ENCODE measurements around the gene POLR2H. TPM values are rescaled to one million over a fixed set of nuclear protein-coding genes. Genes with fewer than 3 reads are reported as not detected.
A peak's percentile ranks its signal among the peaks of the same experiment; 100 is the strongest.

The POLR2H gene
- total RNA-seq, 2 experiments from 2014 or later = 86.5 to 88.2 TPM

- Mint-ChIP-seq H3K27me3 (peaks cover 2% of the 10 kb centered on the region), H3K36me3 (peaks cover 11% of the 10 kb centered on the region), H3K9me3 (no peaks in the 10 kb centered on the region), H3K4me3 (peak overlapping the region; percentile 81), H3K27ac (peak overlapping the region; percentile 40), H3K4me1 (peaks cover 23% of the 10 kb centered on the region)
- ATAC-seq (ENCODE audit: low read depth) (no peak), DNase-seq (no peak)
- POLR2A ChIA-PET = interaction anchor here (0.7 to 2.3 kb wide), 4 partner anchors 7 to 45 kb away, joined by 3 to 6 read pairs (median 4); no protein-coding TSS in a partner anchor
These were observed 1.2 kb upstream of the POLR2H start for GRCh38 chr3:184360070-184360928.

- peaks cover 2% of the 10 kb centered on the region for H3K27me3 Mint-ChIP-seq
- H3K4me3 Mint-ChIP-seq = peak overlapping the region; percentile 81
- peaks cover 12% of the 10 kb centered on the region for H3K36me3 Mint-ChIP-seq
- DNase-seq (peak; percentile 31), ATAC-seq (ENCODE audit: low read depth) (no peak)
- no peaks in the 10 kb centered on the region for H3K9me3 Mint-ChIP-seq
- POLR2A ChIA-PET = interaction anchor here (0.7 to 2.3 kb wide), 2 partner anchors 7 to 46 kb away, joined by 3 to 6 read pairs; no protein-coding TSS in a partner anchor
- peak overlapping the region; percentile 40 for H3K27ac Mint-ChIP-seq
- peaks cover 23% of the 10 kb centered on the region for H3K4me1 Mint-ChIP-seq
These were observed 480 bp upstream of the POLR2H start for GRCh38 chr3:184360929-184361531.

GRCh38 chr3:184361932-184362667, 590 bp downstream of the POLR2H start:
- Mint-ChIP-seq H3K4me1 (peaks cover 27% of the 10 kb centered on the region), H3K27ac (peak overlapping the region; percentile 95), H3K27me3 (peaks cover 2% of the 10 kb centered on the region), H3K36me3 (peaks cover 18% of the 10 kb centered on the region), H3K4me3 (peak overlapping the region; percentile 98), H3K9me3 (no peaks in the 10 kb centered on the region)
- peak; percentile 70 for DNase-seq
- POLR2A ChIA-PET = interaction anchor here (0.6 to 2.3 kb wide), 7 partner anchors 8 to 1876 kb away, joined by 3 to 6 read pairs (median 3); partner anchors contain the start of gene PSMD2
- peak; percentile 7 for ATAC-seq (ENCODE audit: low read depth)

- H3K4me1 Mint-ChIP-seq = peaks cover 30% of the 10 kb centered on the region
- H3K27ac Mint-ChIP-seq = peak overlapping the region; percentile 96
- H3K27me3 Mint-ChIP-seq = peaks cover 2% of the 10 kb centered on the region
- H3K9me3 Mint-ChIP-seq = no peaks in the 10 kb centered on the region
- ATAC-seq (ENCODE audit: low read depth) = peak; percentile 87
- POLR2A ChIA-PET = interaction anchor here (0.6 to 2.3 kb wide), 6 partner anchors 8 to 1875 kb away, joined by 3 to 6 read pairs (median 3); no protein-coding TSS in a partner anchor
- peak overlapping the region; percentile 98 for H3K4me3 Mint-ChIP-seq
- peaks cover 21% of the 10 kb centered on the region for H3K36me3 Mint-ChIP-seq
- DNase-seq = peak; percentile 95
These were observed 1.4 kb downstream of the POLR2H start for GRCh38 chr3:184362668-184363546.

- ATAC-seq (ENCODE audit: low read depth) = no peak
- Mint-ChIP-seq H3K36me3 (peaks cover 28% of the 10 kb centered on the region), H3K9me3 (no peaks in the 10 kb centered on the region), H3K4me3 (no peak overlapping the region), H3K4me1 (peaks cover 27% of the 10 kb centered on the region), H3K27ac (no peak overlapping the region), H3K27me3 (peaks cover 2% of the 10 kb centered on the region)
- POLR2A ChIA-PET = no interaction called here
- DNase-seq = no peak
These were observed 5.2 kb downstream of the POLR2H start for GRCh38 chr3:184366619-184367289.

GRCh38 chr3:184368116-184368515, 6.6 kb downstream of the POLR2H start:
- Mint-ChIP-seq H3K27ac (no peak overlapping the region), H3K36me3 (peaks cover 28% of the 10 kb centered on the region), H3K4me3 (no peak overlapping the region), H3K9me3 (no peaks in the 10 kb centered on the region), H3K27me3 (peaks cover 2% of the 10 kb centered on the region), H3K4me1 (peaks cover 26% of the 10 kb centered on the region)
- POLR2A ChIA-PET = interaction anchor here (0.5 kb wide), 1 partner anchor 11 kb away, joined by 4 read pairs; no protein-coding TSS in a partner anchor
- DNase-seq = no peak
- no peak for ATAC-seq (ENCODE audit: low read depth)

- H3K27ac Mint-ChIP-seq = no peak overlapping the region
- H3K27me3 Mint-ChIP-seq = peaks cover 2% of the 10 kb centered on the region
- ATAC-seq (ENCODE audit: low read depth) (no peak), DNase-seq (no peak)
- H3K9me3 Mint-ChIP-seq = no peaks in the 10 kb centered on the region
- POLR2A ChIA-PET = no interaction called here
- H3K4me1 Mint-ChIP-seq = peaks cover 23% of the 10 kb centered on the region
- H3K36me3 Mint-ChIP-seq = peaks cover 26% of the 10 kb centered on the region
- no peak overlapping the region for H3K4me3 Mint-ChIP-seq
These were observed 7.2 kb downstream of the POLR2H start for GRCh38 chr3:184368586-184369183.

GRCh38 chr3:184371570-184372018, 10.1 kb downstream of the POLR2H start:
- H3K36me3 Mint-ChIP-seq = peaks cover 14% of the 10 kb centered on the region
- no peaks in the 10 kb centered on the region for H3K9me3 Mint-ChIP-seq
- peak; percentile 63 for DNase-seq
- H3K27ac Mint-ChIP-seq = no peak overlapping the region
- H3K27me3 Mint-ChIP-seq = peaks cover 10% of the 10 kb centered on the region
- peak; percentile 96 for ATAC-seq (ENCODE audit: low read depth)
- peaks cover 11% of the 10 kb centered on the region for H3K4me1 Mint-ChIP-seq
- no peak overlapping the region for H3K4me3 Mint-ChIP-seq
- POLR2A ChIA-PET = interaction anchor here (0.5 to 1.3 kb wide), 4 partner anchors 9 to 197 kb away, joined by 3 to 8 read pairs (median 4); no protein-coding TSS in a partner anchor

- peaks cover 11% of the 10 kb centered on the region for H3K27me3 Mint-ChIP-seq
- H3K27ac Mint-ChIP-seq = no peak overlapping the region
- H3K4me1 Mint-ChIP-seq = peaks cover 8% of the 10 kb centered on the region
- POLR2A ChIA-PET = interaction anchor here (1.1 to 1.3 kb wide), 2 partner anchors 143 to 168 kb away, joined by 6 to 8 read pairs; no protein-coding TSS in a partner anchor
- H3K4me3 Mint-ChIP-seq = no peak overlapping the region
- peaks cover 10% of the 10 kb centered on the region for H3K36me3 Mint-ChIP-seq
- H3K9me3 Mint-ChIP-seq = no peaks in the 10 kb centered on the region
- DNase-seq (no peak), ATAC-seq (ENCODE audit: low read depth) (no peak)
These were observed 10.8 kb downstream of the POLR2H start for GRCh38 chr3:184372296-184372821.

GRCh38 chr3:184372911-184373310, 11.4 kb downstream of the POLR2H start:
- Mint-ChIP-seq H3K9me3 (no peaks in the 10 kb centered on the region), H3K27me3 (peaks cover 16% of the 10 kb centered on the region), H3K4me3 (no peak overlapping the region), H3K4me1 (peaks cover 7% of the 10 kb centered on the region), H3K27ac (no peak overlapping the region), H3K36me3 (peaks cover 6% of the 10 kb centered on the region)
- DNase-seq (no peak), ATAC-seq (ENCODE audit: low read depth) (no peak)
- POLR2A ChIA-PET = no interaction called here

- POLR2A ChIA-PET = no interaction called here
- no peak for ATAC-seq (ENCODE audit: low read depth)
- peaks cover 6% of the 10 kb centered on the region for H3K4me1 Mint-ChIP-seq
These were observed 11.9 kb downstream of the POLR2H start for GRCh38 chr3:184373422-184373821.

More at GRCh38 chr3:184373422-184373821, 11.9 kb downstream of the POLR2H start:
- Mint-ChIP-seq H3K9me3 (no peaks in the 10 kb centered on the region), H3K4me3 (no peak overlapping the region), H3K36me3 (peaks cover 5% of the 10 kb centered on the region), H3K27ac (no peak overlapping the region), H3K27me3 (peaks cover 21% of the 10 kb centered on the region)
- DNase-seq = no peak
